H1 (cell line): ENCODE results near the gene WDFY4. TPM values are rescaled to one million over a fixed set of nuclear protein-coding genes. Genes with fewer than 3 reads are reported as not detected.

ENCODE experiments used
- CTCF ChIA-PET: fragments of 300-600 bp; sonication (Branson Sonifier 250); formaldehyde crosslinking; loops from one replicate; lab custom pipeline; 2021; ENCODE audit not compliant: partially characterized antibody; lab: Charles Lee
- POLR2A ChIA-PET: fragments of 300-600 bp; sonication (Branson Sonifier 250); formaldehyde crosslinking; loops from one replicate; lab custom pipeline; 2021; ENCODE audit warnings: inconsistent platforms; ENCODE audit not compliant: partially characterized antibody; lab: Charles Lee
- DNase-seq, 2 experiments: peaks; one replicate each; pipeline versions ENCODE4 v3.0.0 to v3.0.0-alpha.2; 2010 to 2022; ENCODE audit warnings: low spot score in 2 of 2, low read depth in 1 of 2, mixed read lengths in 1 of 2
- FAIRE-seq: peaks from 2 replicates; lab custom pipeline; 2011; peaks lifted over from hg19 to GRCh38; lab: Jason Lieb, UNC
- H2AFZ ChIP-seq: 2 replicates; pipeline ENCODE4 v1.8.1; 2012; ENCODE audit warnings: low read length, inconsistent platforms
- H2AK5ac ChIP-seq: 2 replicates; pipeline ENCODE4 v1.6.1; 2013; ENCODE audit warnings: low read depth, low read length
- H2BK120ac ChIP-seq: replicated peaks from 2 replicates; pipeline ENCODE3; 2013; ENCODE audit warnings: low read depth, low read length, inconsistent platforms
- H2BK12ac ChIP-seq: 2 replicates; pipeline ENCODE4 v1.6.1; 2013; ENCODE audit warnings: low read depth, low read length
- H2BK15ac ChIP-seq: 2 replicates; pipeline ENCODE4 v1.6.1; 2013; ENCODE audit warnings: low read length
- H2BK20ac ChIP-seq: 2 replicates; pipeline ENCODE4 v1.6.1; 2013; ENCODE audit warnings: low read length
- H2BK5ac ChIP-seq: 2 replicates; pipeline ENCODE4 v1.6.1; 2013; ENCODE audit warnings: low read depth, low read length
- H3K14ac ChIP-seq: 2 replicates; pipeline ENCODE4 v1.6.1; 2013; ENCODE audit warnings: inconsistent platforms; ENCODE audit not compliant: insufficient read length
- H3K18ac ChIP-seq: 2 replicates; pipeline ENCODE4 v1.6.1; 2013; ENCODE audit warnings: low read length; ENCODE audit errors: extremely low read depth
- H3K23ac ChIP-seq: 2 replicates; pipeline ENCODE4 v1.6.1; 2013; ENCODE audit warnings: inconsistent platforms; ENCODE audit not compliant: insufficient read length
- H3K23me2 ChIP-seq: 2 replicates; pipeline ENCODE4 v1.6.1; 2013; ENCODE audit warnings: low read depth, low read length
- H3K27ac ChIP-seq: 2 replicates; pipeline ENCODE4 v1.6.1; 2011; ENCODE audit warnings: low read depth, low read length, inconsistent platforms
- H3K27me3 ChIP-seq, 4 experiments: replicated peaks in 1 of 4; 1 replicate in 1 of 4; 2 replicates in 3 of 4; pipeline versions ENCODE4 v1.6.1 to v1.8.1; 2011 to 2013; ENCODE audit warnings: low read length in 3 of 4, mild to moderate bottlenecking in 3 of 4, inconsistent platforms in 2 of 4, mixed read lengths in 2 of 4, moderate library complexity in 1 of 4; ENCODE audit not compliant: control insufficient read depth in 3 of 4, insufficient read depth in 3 of 4; ENCODE audit errors: extremely low read depth in 1 of 4
- H3K36me3 ChIP-seq, 4 experiments: 2 replicates each; pipeline versions ENCODE4 v1.6.1 to v1.8.1; 2011 to 2013; ENCODE audit warnings: mild to moderate bottlenecking in 4 of 4, low read length in 3 of 4, moderate library complexity in 2 of 4, control low read depth in 1 of 4, inconsistent platforms in 1 of 4; ENCODE audit not compliant: insufficient read depth in 4 of 4, control insufficient read depth in 2 of 4
- H3K4ac ChIP-seq: replicated peaks from 2 replicates; pipeline ENCODE3; 2013; ENCODE audit warnings: low read length, low read depth, mixed read lengths, inconsistent platforms; ENCODE audit not compliant: insufficient read length
- H3K4me1 ChIP-seq, 4 experiments: replicated peaks in 1 of 4; 1 replicate in 1 of 4; 2 replicates in 3 of 4; pipeline versions ENCODE4 v1.6.1 to v1.8.1; 2011 to 2013; ENCODE audit warnings: low read length in 3 of 4, inconsistent platforms in 2 of 4, mixed read lengths in 1 of 4; ENCODE audit not compliant: insufficient read depth in 4 of 4, control insufficient read depth in 3 of 4
- H3K4me2 ChIP-seq, 2 experiments: 2 replicates each; pipeline versions ENCODE4 v1.6.1 to v1.8.1; 2011 to 2013; ENCODE audit warnings: low read depth in 2 of 2, low read length in 2 of 2, control low read depth in 1 of 2, inconsistent platforms in 1 of 2, mild to moderate bottlenecking in 1 of 2; ENCODE audit not compliant: insufficient read depth in 1 of 2
- H3K4me3 ChIP-seq, 4 experiments: fragments of 200-600, 300-600 bp in 1 of 4; sonication (generic), shearing (Covaris generic), sonication (Bioruptor Twin) in 1 of 4; 2 replicates each; pipeline versions ENCODE4 v1.5.1 to v1.8.1; 2011 to 2016; ENCODE audit warnings: low read length in 4 of 4, low read depth in 3 of 4, control low read depth in 2 of 4, inconsistent platforms in 2 of 4, mild to moderate bottlenecking in 2 of 4, mixed read lengths in 1 of 4, moderate library complexity in 1 of 4; ENCODE audit not compliant: insufficient read depth in 2 of 4; ENCODE audit errors: extremely low read depth in 1 of 4
- H3K56ac ChIP-seq: replicated peaks from 2 replicates; pipeline ENCODE3; 2013; ENCODE audit warnings: low read depth, mild to moderate bottlenecking, mixed read lengths, low read length, inconsistent platforms; ENCODE audit not compliant: insufficient read length
- H3K79me1 ChIP-seq: 2 replicates; pipeline ENCODE4 v1.6.1; 2013; ENCODE audit warnings: low read depth, low read length, control low read depth
- H3K79me2 ChIP-seq, 2 experiments: 2 replicates each; pipeline versions ENCODE4 v1.6.1 to v1.8.1; 2012 to 2013; ENCODE audit warnings: low read length in 2 of 2, mild to moderate bottlenecking in 2 of 2, inconsistent platforms in 1 of 2; ENCODE audit not compliant: insufficient read depth in 2 of 2, control insufficient read depth in 1 of 2
- H3K9ac ChIP-seq, 4 experiments: replicated peaks in 1 of 4; 1 replicate in 1 of 4; 2 replicates in 3 of 4; pipeline versions ENCODE4 v1.6.1 to v1.8.1; 2011 to 2013; ENCODE audit warnings: low read depth in 3 of 4, low read length in 3 of 4, control low read depth in 2 of 4, mild to moderate bottlenecking in 2 of 4, moderate library complexity in 2 of 4, inconsistent platforms in 1 of 4; ENCODE audit errors: extremely low read depth in 1 of 4
- H3K9me3 ChIP-seq, 2 experiments: 2 replicates each; pipeline versions ENCODE4 v1.6.1 to v1.8.1; 2012 to 2013; ENCODE audit warnings: mild to moderate bottlenecking in 2 of 2, moderate library complexity in 2 of 2, control low read depth in 1 of 2, inconsistent platforms in 1 of 2, low read depth in 1 of 2, low read length in 1 of 2, mixed read lengths in 1 of 2; ENCODE audit not compliant: insufficient read depth in 2 of 2
- H4K20me1 ChIP-seq, 2 experiments: replicated peaks in 1 of 2; 2 replicates each; pipeline versions ENCODE3 to v1.8.1; 2011 to 2013; ENCODE audit warnings: inconsistent platforms in 2 of 2, low read length in 2 of 2, mild to moderate bottlenecking in 1 of 2; ENCODE audit not compliant: insufficient read depth in 2 of 2, control insufficient read depth in 1 of 2
- H4K5ac ChIP-seq: 2 replicates; pipeline ENCODE4 v1.6.1; 2013; ENCODE audit warnings: low read length, low read depth, mixed read lengths, inconsistent platforms; ENCODE audit not compliant: insufficient read length
- H4K8ac ChIP-seq: 2 replicates; pipeline ENCODE4 v1.8.0; 2013; ENCODE audit warnings: mild to moderate bottlenecking, moderate library complexity, low read length, inconsistent platforms; ENCODE audit not compliant: insufficient read depth; ENCODE audit errors: extremely low read depth
- H4K91ac ChIP-seq: replicated peaks from 2 replicates; pipeline ENCODE3; 2013; ENCODE audit warnings: low read length, mixed read lengths, inconsistent platforms; ENCODE audit not compliant: insufficient read length
- FOSL1 ChIP-seq: IDR thresholded peaks from 2 replicates; pipeline ENCODE4 v1.6.1; 2011; ENCODE audit warnings: mild to moderate bottlenecking, low read depth, low read length, moderate library complexity; ENCODE audit not compliant: insufficient read depth
- HDAC6 ChIP-seq: IDR thresholded peaks from one replicate; pipeline ENCODE4 v1.7.1; 2012; ENCODE audit warnings: low read depth, mild to moderate bottlenecking, inconsistent platforms, low read length, moderate library complexity
- KDM1A ChIP-seq: fragments of 200-600, 300-600 bp; sonication (generic); IDR thresholded peaks from 2 replicates; pipeline ENCODE4 v1.7.1; 2016; ENCODE audit warnings: mild to moderate bottlenecking, low read length, borderline replicate concordance
- MAX ChIP-seq: IDR thresholded peaks from 2 replicates; pipeline ENCODE4 v1.6.1; 2012; ENCODE audit warnings: inconsistent platforms
- RBBP5 ChIP-seq: IDR thresholded peaks from 2 replicates; pipeline ENCODE4 v1.7.1; 2012; ENCODE audit warnings: low read depth, mild to moderate bottlenecking, inconsistent platforms, low read length, moderate library complexity, borderline replicate concordance
- SP1 ChIP-seq: IDR thresholded peaks from 2 replicates; pipeline ENCODE4 v1.6.1; 2011; ENCODE audit warnings: low read depth, low read length
- WGBS, 2 experiments: shearing (Covaris generic) in 1 of 2; methylation state at CpG; one replicate each; pipeline versions ENCODE4 v1.1.6 to v1.1.7; 2013 to 2015; ENCODE audit warnings: low lambda C conversion rate in 2 of 2, mixed read lengths in 2 of 2, inconsistent platforms in 1 of 2, low coverage in 1 of 2, missing lambda C conversion rate in 1 of 2; ENCODE audit not compliant: insufficient replicate concordance in 2 of 2, insufficient coverage in 1 of 2, insufficient read length in 1 of 2; ENCODE audit errors: extremely low coverage in 1 of 2, missing lambda C conversion rate in 1 of 2; 5-methylcytosine and 5-hydroxymethylcytosine counted together
- polyA plus RNA-seq, 7 experiments: library from polyadenylated mRNA; depleted of rRNA in 3 of 7; stranded (reverse) in 5 of 7; unstranded in 2 of 7; fragments of >200 nt in 5 of 7; fragments of 200-250 nt in 2 of 7; gene quantifications; 1 replicate in 5 of 7; 2 replicates in 1 of 7; 4 replicates in 1 of 7; pipeline versions ENCODE4 v1.2.1 to v1.2.3, GENCODE V29; 2011 to 2013; ENCODE audit warnings: missing spikeins in 2 of 7, mixed read lengths in 2 of 7
- total RNA-seq: library from RNA; stranded (reverse); fragmentation: NEBNext Ultra II Directional; extraction: Animal tissue kit (Norgen Biotek cat#: 25700); gene quantifications from 2 replicates; pipeline ENCODE4 v1.2.1, GENCODE V29; 2021

WDFY4 gene
- total and polyA plus RNA-seq, 2 of the 8 experiments (the other 6 are each of a cell fraction or from before 2014, with no cell fraction given): not detected

- Histone ChIP-seq H2BK15ac (no peak overlapping the region), H3K23me2 (no peaks in the 10 kb centered on the region; the same call in 1 of the 2 replicates), H2AK5ac (no peak overlapping the region), H3K27me3 (peaks cover 0 to 20% (median 9%) of the 10 kb centered on the region in 4 experiments; a peak in 5 of 7 replicates), H4K20me1 (no peaks in the 10 kb centered on the region), H2BK120ac (no peak overlapping the region), H3K27ac (no peak overlapping the region), H3K9me3 (no peaks in the 10 kb centered on the region), H3K4me1 (peaks cover 0 to 12% (median 5%) of the 10 kb centered on the region in 4 experiments; a peak in 5 of 7 replicates), H3K79me1 (no peaks in the 10 kb centered on the region), H2BK20ac (no peak overlapping the region), H4K91ac (no peak overlapping the region), H3K23ac (no peak overlapping the region), H4K8ac (peak overlapping the region; percentile 6; the same call in 1 of the 2 replicates), H3K4me3 (no peak overlapping the region), H3K56ac (no peak overlapping the region), H3K4me2 (no peak overlapping the region), H3K18ac (no peak overlapping the region), H3K36me3 (no peaks in the 10 kb centered on the region), H3K14ac (no peak overlapping the region), H2BK5ac (no peak overlapping the region), H4K5ac (no peak overlapping the region), H3K79me2 (no peaks in the 10 kb centered on the region), H3K4ac (no peak overlapping the region), H2BK12ac (no peak overlapping the region), H3K9ac (no peak overlapping the region), H2AFZ (no peak overlapping the region)
- CTCF ChIA-PET: interaction anchor here (1.1 to 6.7 kb wide), 4 partner anchors 46 to 208 kb away, joined by 3 to 105 read pairs (median 72); no protein-coding TSS in a partner anchor
- TF ChIP-seq KDM1A: 0 out of 2 replicates have a peak, but pooled peaks have one; percentile 9
- no peak for TF ChIP-seq SP1
- no peak for TF ChIP-seq RBBP5
- no peak for TF ChIP-seq MAX
- TF ChIP-seq HDAC6: no peak
- TF ChIP-seq FOSL1: no peak
- 86% methylated on average over 4 of the region's 4 CpGs; no CpG with 5 or more reads in 1 of the 2 experiments for WGBS, 2 experiments
- no peak for FAIRE-seq
- POLR2A ChIA-PET: no interaction called here
- no peak for DNase-seq
Measured at GRCh38 chr10:48653944-48654698, 30.6 kb upstream of the WDFY4 start.
